ENCODE results near the gene TICAM1.
"Not testable (repeated sequence)": the region's sequence is repeated elsewhere in the genome, so short reads cannot be mapped to it uniquely, and the experiment has no call there.

Gene TICAM1

GRCh38 chr19:4844348-4845179, 13.1 kb upstream of the TICAM1 start:
- peak; percentile 18 for DNase-seq (ENCODE audit: low read depth)

GRCh38 chr19:4843647-4843965, 12.1 kb upstream of the TICAM1 start:
- no peak for DNase-seq (ENCODE audit: low read depth)

- DNase-seq (ENCODE audit: low read depth) = no peak
These were observed 7.7 kb upstream of the TICAM1 start for GRCh38 chr19:4839192-4839591.

GRCh38 chr19:4832776-4833175, 1.3 kb upstream of the TICAM1 start:
- no peak for DNase-seq (ENCODE audit: low read depth)

GRCh38 chr19:4831979-4832340, 448 bp upstream of the TICAM1 start:
- DNase-seq (ENCODE audit: low read depth) = not testable (repeated sequence)

GRCh38 chr19:4830768-4831265, 695 bp downstream of the TICAM1 start:
- no peak for DNase-seq (ENCODE audit: low read depth)

- DNase-seq (ENCODE audit: low read depth) = no peak
These were observed 1.2 kb downstream of the TICAM1 start for GRCh38 chr19:4830332-4830731.

- DNase-seq (ENCODE audit: low read depth) = no peak
These were observed 2.4 kb downstream of the TICAM1 start for GRCh38 chr19:4829001-4829712.

- DNase-seq (ENCODE audit: low read depth) = no peak
These were observed 7.9 kb downstream of the TICAM1 start for GRCh38 chr19:4823577-4823976.

GRCh38 chr19:4822354-4822753, 9.2 kb downstream of the TICAM1 start:
- DNase-seq (ENCODE audit: low read depth) = not testable (repeated sequence)

GRCh38 chr19:4821265-4821664, 10.2 kb downstream of the TICAM1 start:
- DNase-seq (ENCODE audit: low read depth) = no peak

- DNase-seq (ENCODE audit: low read depth) = no peak
These were observed 13.8 kb downstream of the TICAM1 start for GRCh38 chr19:4817467-4818277.

- DNase-seq (ENCODE audit: low read depth) = no peak
These were observed 14.6 kb downstream of the TICAM1 start for GRCh38 chr19:4816950-4817278.

- no peak for DNase-seq (ENCODE audit: low read depth)
These were observed 15.1 kb downstream of the TICAM1 start for GRCh38 chr19:4816202-4816949.

- DNase-seq (ENCODE audit: low read depth) = peak; percentile 94
These were observed 15.9 kb downstream of the TICAM1 start for GRCh38 chr19:4815426-4816201.

GRCh38 chr19:4814625-4815425, 16.7 kb downstream of the TICAM1 start:
- peak; percentile 83 for DNase-seq (ENCODE audit: low read depth)

- DNase-seq (ENCODE audit: low read depth) = peak; percentile 69
These were observed 20.0 kb downstream of the TICAM1 start for GRCh38 chr19:4811328-4812131.

- DNase-seq (ENCODE audit: low read depth) = no peak
These were observed 24.3 kb downstream of the TICAM1 start for GRCh38 chr19:4807188-4807587.

- no peak for DNase-seq (ENCODE audit: low read depth)
These were observed 25.1 kb downstream of the TICAM1 start for GRCh38 chr19:4806384-4806783.
